NCI-H345 treated with DMSO at 0.1 percent for 48 hours (cell line): ENCODE results near the gene TNFRSF8.

Source experiments
- DNase-seq: peaks from one replicate; lab custom pipeline; 2025; ENCODE audit not compliant: unreplicated experiment; lab: John Stamatoyannopoulos, UW

Gene TNFRSF8

GRCh38 chr1:12153181-12153785 lies 90.2 kb downstream of the TNFRSF8 start:
- DNase-seq: no peak

GRCh38 chr1:12155328-12155727 lies 92.2 kb downstream of the TNFRSF8 start:
- DNase-seq: no peak

- no peak for DNase-seq
These were observed 94.5 kb downstream of the TNFRSF8 start for GRCh38 chr1:12157366-12158231.

- no peak for DNase-seq
These were observed 95.4 kb downstream of the TNFRSF8 start for GRCh38 chr1:12158357-12159092.

- no peak for DNase-seq
These were observed 96.7 kb downstream of the TNFRSF8 start for GRCh38 chr1:12159816-12160215.

GRCh38 chr1:12161324-12161661 lies 98.2 kb downstream of the TNFRSF8 start:
- no peak for DNase-seq

- DNase-seq: no peak
These were observed 98.8 kb downstream of the TNFRSF8 start for GRCh38 chr1:12161662-12162458.

GRCh38 chr1:12162459-12163137 lies 99.5 kb downstream of the TNFRSF8 start:
- no peak for DNase-seq

- no peak for DNase-seq
These were observed 100.1 kb downstream of the TNFRSF8 start for GRCh38 chr1:12163210-12163609.

GRCh38 chr1:12164210-12164609 lies 101.1 kb downstream of the TNFRSF8 start:
- no peak for DNase-seq

- no peak for DNase-seq
These were observed 102.2 kb downstream of the TNFRSF8 start for GRCh38 chr1:12165342-12165741.

- DNase-seq: no peak
These were observed 103.9 kb downstream of the TNFRSF8 start, which contains the start of gene TNFRSF1B for GRCh38 chr1:12166834-12167492. TSS of gene TNFRSF1B (plus strand) at chr1:12166991. CDS start at chr1:12167092, 101 bp downstream.

GRCh38 chr1:12167493-12168429 lies 104.7 kb downstream of the TNFRSF8 start:
- DNase-seq: no peak

GRCh38 chr1:12168451-12169160 lies 105.5 kb downstream of the TNFRSF8 start:
- DNase-seq: no peak

- no peak for DNase-seq
These were observed 106.5 kb downstream of the TNFRSF8 start for GRCh38 chr1:12169442-12170135.

- no peak for DNase-seq
These were observed 107.2 kb downstream of the TNFRSF8 start for GRCh38 chr1:12170263-12170671.

GRCh38 chr1:12171206-12172041 lies 108.3 kb downstream of the TNFRSF8 start:
- DNase-seq: no peak
